ENCODE data around the gene NFAM1. TPM values are rescaled to one million over a fixed set of nuclear protein-coding genes. Genes with fewer than 3 reads are reported as not detected.

The NFAM1 gene
- total and polyA plus RNA-seq, 2 of the 13 experiments (the other 11 are each of a cell fraction or from before 2014, with no cell fraction given): 0.03 TPM; not detected in 1

DNA sequence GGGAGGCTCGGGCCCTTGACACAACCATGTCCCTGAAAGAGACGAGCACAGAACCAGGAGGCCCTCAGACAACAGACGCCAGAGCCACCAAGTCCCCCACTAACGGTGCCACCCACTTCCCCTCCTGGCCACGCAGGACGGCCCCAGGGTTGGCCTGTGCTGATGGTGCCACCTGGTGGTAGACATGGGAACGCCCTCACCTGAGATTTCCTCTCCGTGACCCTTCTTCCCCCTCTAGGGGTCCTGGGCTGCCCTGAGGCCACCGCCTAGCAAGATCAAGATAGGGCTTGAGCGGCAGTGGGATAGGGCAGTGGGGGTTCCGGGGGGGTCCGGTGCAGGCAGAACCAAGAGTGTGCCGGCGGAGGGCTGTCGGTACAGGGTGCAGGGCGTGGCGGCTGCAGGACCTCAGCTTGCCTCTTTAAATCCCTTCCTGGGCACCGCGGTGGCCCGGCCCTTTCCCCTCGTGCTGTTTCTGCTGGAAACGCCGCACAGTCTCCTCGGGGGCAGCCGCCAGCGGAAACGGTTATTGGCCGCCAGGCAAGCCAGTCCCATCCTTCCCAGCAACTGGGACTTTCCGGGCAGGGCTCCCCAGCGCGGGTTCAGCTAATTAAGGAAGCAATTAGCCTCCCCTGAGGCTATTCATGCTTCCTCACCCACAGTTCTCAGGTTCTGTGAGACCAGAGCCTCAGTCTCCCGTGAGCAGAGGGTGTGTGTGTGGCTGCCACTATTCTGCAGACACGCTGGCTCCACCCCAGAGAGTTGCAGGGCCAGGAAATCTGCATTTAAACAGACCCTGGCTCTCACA lies 5.5 kb upstream of the NFAM1 start (continued):
- TF ChIP-seq, protein P1, sequence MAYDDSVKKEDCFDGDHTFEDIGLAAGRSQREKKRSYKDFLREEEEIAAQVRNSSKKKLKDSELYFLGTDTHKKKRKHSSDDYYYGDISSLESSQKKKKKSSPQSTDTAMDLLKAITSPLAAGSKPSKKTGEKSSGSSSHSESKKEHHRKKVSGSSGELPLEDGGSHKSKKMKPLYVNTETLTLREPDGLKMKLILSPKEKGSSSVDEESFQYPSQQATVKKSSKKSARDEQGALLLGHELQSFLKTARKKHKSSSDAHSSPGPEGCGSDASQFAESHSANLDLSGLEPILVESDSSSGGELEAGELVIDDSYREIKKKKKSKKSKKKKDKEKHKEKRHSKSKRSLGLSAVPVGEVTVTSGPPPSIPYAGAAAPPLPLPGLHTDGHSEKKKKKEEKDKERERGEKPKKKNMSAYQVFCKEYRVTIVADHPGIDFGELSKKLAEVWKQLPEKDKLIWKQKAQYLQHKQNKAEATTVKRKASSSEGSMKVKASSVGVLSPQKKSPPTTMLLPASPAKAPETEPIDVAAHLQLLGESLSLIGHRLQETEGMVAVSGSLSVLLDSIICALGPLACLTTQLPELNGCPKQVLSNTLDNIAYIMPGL (CRISPR knock-in tag; IDR thresholded peaks at IDR 0.05; ENCODE audit: borderline replicate concordance in 1 of 2, low read depth in 1 of 2): 0 out of 4 replicates have a peak, but pooled peaks have one; percentile 31 to 40
- TF ChIP-seq KAT8 (CRISPR knock-in tag; IDR thresholded peaks at IDR 0.05): no peak
- TF ChIP-seq, protein P2, sequence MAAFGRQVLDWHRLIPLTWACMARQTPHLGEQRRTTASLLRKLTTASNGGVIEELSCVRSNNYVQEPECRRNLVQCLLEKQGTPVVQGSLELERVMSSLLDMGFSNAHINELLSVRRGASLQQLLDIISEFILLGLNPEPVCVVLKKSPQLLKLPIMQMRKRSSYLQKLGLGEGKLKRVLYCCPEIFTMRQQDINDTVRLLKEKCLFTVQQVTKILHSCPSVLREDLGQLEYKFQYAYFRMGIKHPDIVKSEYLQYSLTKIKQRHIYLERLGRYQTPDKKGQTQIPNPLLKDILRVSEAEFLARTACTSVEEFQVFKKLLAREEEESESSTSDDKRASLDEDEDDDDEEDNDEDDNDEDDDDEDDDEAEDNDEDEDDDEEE (CRISPR knock-in tag; IDR thresholded peaks at IDR 0.05): 0 out of 2 replicates have a peak, but pooled peaks have one; percentile 37
- TF ChIP-seq XRCC5 (optimal IDR thresholded peaks at IDR 0.05; ENCODE audit: low read length): peak; percentile 29
- TF ChIP-seq MAFG (CRISPR knock-in tag; IDR thresholded peaks at IDR 0.05): no peak
- TF ChIP-seq, protein P3, sequence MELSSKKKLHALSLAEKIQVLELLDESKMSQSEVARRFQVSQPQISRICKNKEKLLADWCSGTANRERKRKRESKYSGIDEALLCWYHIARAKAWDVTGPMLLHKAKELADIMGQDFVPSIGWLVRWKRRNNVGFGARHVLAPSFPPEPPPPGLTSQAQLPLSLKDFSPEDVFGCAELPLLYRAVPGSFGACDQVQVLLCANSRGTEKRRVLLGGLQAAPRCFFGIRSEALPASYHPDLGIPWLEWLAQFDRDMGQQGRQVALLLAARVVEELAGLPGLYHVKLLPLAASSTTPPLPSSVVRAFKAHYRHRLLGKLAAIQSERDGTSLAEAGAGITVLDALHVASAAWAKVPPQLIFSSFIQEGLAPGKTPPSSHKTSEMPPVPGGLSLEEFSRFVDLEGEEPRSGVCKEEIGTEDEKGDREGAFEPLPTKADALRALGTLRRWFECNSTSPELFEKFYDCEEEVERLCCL (CRISPR knock-in tag; IDR thresholded peaks at IDR 0.05; ENCODE audit: borderline replicate concordance): 0 out of 2 replicates have a peak, but pooled peaks have one; percentile 26
- TF ChIP-seq, protein P4, sequence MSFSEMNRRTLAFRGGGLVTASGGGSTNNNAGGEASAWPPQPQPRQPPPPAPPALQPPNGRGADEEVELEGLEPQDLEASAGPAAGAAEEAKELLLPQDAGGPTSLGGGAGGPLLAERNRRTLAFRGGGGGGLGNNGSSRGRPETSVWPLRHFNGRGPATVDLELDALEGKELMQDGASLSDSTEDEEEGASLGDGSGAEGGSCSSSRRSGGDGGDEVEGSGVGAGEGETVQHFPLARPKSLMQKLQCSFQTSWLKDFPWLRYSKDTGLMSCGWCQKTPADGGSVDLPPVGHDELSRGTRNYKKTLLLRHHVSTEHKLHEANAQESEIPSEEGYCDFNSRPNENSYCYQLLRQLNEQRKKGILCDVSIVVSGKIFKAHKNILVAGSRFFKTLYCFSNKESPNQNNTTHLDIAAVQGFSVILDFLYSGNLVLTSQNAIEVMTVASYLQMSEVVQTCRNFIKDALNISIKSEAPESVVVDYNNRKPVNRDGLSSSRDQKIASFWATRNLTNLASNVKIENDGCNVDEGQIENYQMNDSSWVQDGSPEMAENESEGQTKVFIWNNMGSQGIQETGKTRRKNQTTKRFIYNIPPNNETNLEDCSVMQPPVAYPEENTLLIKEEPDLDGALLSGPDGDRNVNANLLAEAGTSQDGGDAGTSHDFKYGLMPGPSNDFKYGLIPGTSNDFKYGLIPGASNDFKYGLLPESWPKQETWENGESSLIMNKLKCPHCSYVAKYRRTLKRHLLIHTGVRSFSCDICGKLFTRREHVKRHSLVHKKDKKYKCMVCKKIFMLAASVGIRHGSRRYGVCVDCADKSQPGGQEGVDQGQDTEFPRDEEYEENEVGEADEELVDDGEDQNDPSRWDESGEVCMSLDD (CRISPR knock-in tag; IDR thresholded peaks at IDR 0.05; ENCODE audit: borderline replicate concordance): no peak
- TF ChIP-seq HNRNPLL (IDR thresholded peaks at IDR 0.05; ENCODE audit: low read depth, low read length, poor library complexity, severe bottlenecking): peak; percentile 37
- TF ChIP-seq ZBTB7B (CRISPR knock-in tag; IDR thresholded peaks at IDR 0.05): 0 out of 2 replicates have a peak, but pooled peaks have one; percentile 48
